IMR-90 (cell line): ENCODE measurements around the gene SDHAF3. TPM values are rescaled to one million over a fixed set of nuclear protein-coding genes. Genes with fewer than 3 reads are reported as not detected.

ENCODE experiments used
- ATAC-seq: fragments of 200-7000 bp; cut with Tn5 transposase; 2 replicates; pipeline ENCODE4 v1.9.1; 2020; ENCODE audit warnings: low read depth, mild to moderate bottlenecking, moderate library complexity
- BruUV-seq: library from RNA; stranded (reverse); fragments of 400-500 nt; replicated peaks from 2 replicates; lab custom pipeline; 2021; lab: Mats Ljungman, UMichigan
- CTCF ChIA-PET: fragments of 300-600 bp; formaldehyde crosslinking; extraction: SDS; loops from one replicate; lab custom pipeline; 2021; ENCODE audit warnings: antibody characterized with exemption; lab: Yijun Ruan, JAX
- POLR2A ChIA-PET: fragments of 300-600 bp; sonication (Branson Sonifier 250); formaldehyde crosslinking; loops from one replicate; lab custom pipeline; 2022; ENCODE audit warnings: antibody characterized with exemption; ENCODE audit not compliant: unreplicated experiment; lab: Charles Lee
- DNase-seq: peaks from one replicate; pipeline ENCODE4 v3.0.0; 2013
- H2AFZ ChIP-seq: replicated peaks from 2 replicates; pipeline ENCODE3; 2013; ENCODE audit warnings: low read length, mild to moderate bottlenecking; ENCODE audit not compliant: poor library complexity
- H2AK5ac ChIP-seq: 2 replicates; pipeline ENCODE4 v1.6.1; 2013; ENCODE audit warnings: low read depth, low read length, inconsistent platforms
- H2AK9ac ChIP-seq: replicated peaks from 2 replicates; pipeline ENCODE3; 2013; ENCODE audit warnings: mild to moderate bottlenecking, low read depth, low read length, moderate library complexity; ENCODE audit not compliant: poor library complexity
- H2BK120ac ChIP-seq: 2 replicates; pipeline ENCODE4 v1.6.1; 2013; ENCODE audit warnings: low read depth, low read length, inconsistent platforms
- H2BK15ac ChIP-seq: 3 replicates; pipeline ENCODE4 v1.6.1; 2013; ENCODE audit warnings: low read depth, low read length, inconsistent platforms
- H2BK20ac ChIP-seq: 2 replicates; pipeline ENCODE4 v1.6.1; 2013; ENCODE audit warnings: low read depth, mild to moderate bottlenecking, inconsistent platforms, low read length, moderate library complexity
- H2BK5ac ChIP-seq: 2 replicates; pipeline ENCODE4 v1.6.1; 2013; ENCODE audit warnings: mild to moderate bottlenecking, low read depth, low read length, inconsistent platforms; ENCODE audit not compliant: poor library complexity, severe bottlenecking
- H3K14ac ChIP-seq: replicated peaks from 2 replicates; pipeline ENCODE4 v1.6.1; 2013; ENCODE audit warnings: low read depth, low read length, inconsistent platforms
- H3K18ac ChIP-seq: 2 replicates; pipeline ENCODE4 v1.6.1; 2013; ENCODE audit warnings: low read depth, low read length, control low read depth
- H3K23ac ChIP-seq: 2 replicates; pipeline ENCODE4 v1.6.1; 2013; ENCODE audit warnings: low read depth, low read length, inconsistent platforms
- H3K27ac ChIP-seq: 2 replicates; pipeline ENCODE4 v1.5.1; 2013; ENCODE audit warnings: mild to moderate bottlenecking, control low read depth, low read length; ENCODE audit not compliant: insufficient read depth
- H3K27me3 ChIP-seq: 2 replicates; pipeline ENCODE4 v1.6.1; 2013; ENCODE audit warnings: low read length; ENCODE audit not compliant: control insufficient read depth, insufficient read depth
- H3K36me3 ChIP-seq: 2 replicates; pipeline ENCODE4 v1.6.1; 2013; ENCODE audit warnings: low read length, mixed read lengths; ENCODE audit not compliant: control insufficient read depth, insufficient read depth
- H3K4ac ChIP-seq: 2 replicates; pipeline ENCODE4 v1.6.1; 2013; ENCODE audit warnings: low read depth, low read length, inconsistent platforms
- H3K4me1 ChIP-seq: 2 replicates; pipeline ENCODE4 v1.6.1; 2013; ENCODE audit warnings: low read length, mixed read lengths; ENCODE audit not compliant: control insufficient read depth, insufficient read depth
- H3K4me2 ChIP-seq: 2 replicates; pipeline ENCODE4 v1.6.1; 2013; ENCODE audit warnings: low read depth, mild to moderate bottlenecking, control low read depth, low read length, moderate library complexity
- H3K4me3 ChIP-seq: 2 replicates; pipeline ENCODE4 v1.5.1; 2013; ENCODE audit warnings: low read depth, mild to moderate bottlenecking, control low read depth, low read length, moderate library complexity; ENCODE audit not compliant: insufficient read depth
- H3K56ac ChIP-seq: 2 replicates; pipeline ENCODE4 v1.6.1; 2013; ENCODE audit warnings: low read length, inconsistent platforms; ENCODE audit not compliant: insufficient read depth; ENCODE audit errors: extremely low read depth
- H3K79me1 ChIP-seq, 2 experiments: 2 replicates each; pipeline ENCODE4 v1.6.1; 2013; ENCODE audit warnings: low read length in 2 of 2, inconsistent platforms in 1 of 2, low read depth in 1 of 2
- H3K9ac ChIP-seq: 2 replicates; pipeline ENCODE4 v1.6.1; 2013; ENCODE audit warnings: low read depth, low read length, control low read depth
- H3K9me1 ChIP-seq: 2 replicates; pipeline ENCODE4 v1.6.1; 2013; ENCODE audit warnings: low read length, inconsistent platforms; ENCODE audit not compliant: insufficient read depth
- H3K9me3 ChIP-seq: 2 replicates; pipeline ENCODE4 v1.6.1; 2013; ENCODE audit warnings: low read length; ENCODE audit not compliant: control insufficient read depth, insufficient read depth
- H4K20me1 ChIP-seq: 2 replicates; pipeline ENCODE4 v1.6.1; 2013; ENCODE audit warnings: low read length, inconsistent platforms; ENCODE audit not compliant: insufficient read depth
- H4K5ac ChIP-seq: 2 replicates; pipeline ENCODE4 v1.6.1; 2013; ENCODE audit warnings: mild to moderate bottlenecking, low read depth, low read length, control low read depth
- H4K8ac ChIP-seq, 2 experiments: 2 replicates each; pipeline ENCODE4 v1.6.1; 2013; ENCODE audit warnings: low read depth in 2 of 2, low read length in 2 of 2, control low read depth in 1 of 2, inconsistent platforms in 1 of 2
- H4K91ac ChIP-seq: 2 replicates; pipeline ENCODE4 v1.6.1; 2013; ENCODE audit warnings: low read depth, low read length, inconsistent platforms; ENCODE audit not compliant: insufficient read depth
- BHLHE40 ChIP-seq: fragments of 150-350 bp; IDR thresholded peaks from 2 replicates; pipeline ENCODE4 v1.6.1; 2016; ENCODE audit warnings: mild to moderate bottlenecking, low read depth, low read length
- CHD1 ChIP-seq: IDR thresholded peaks from 2 replicates; pipeline ENCODE4 v1.6.1; 2012; ENCODE audit warnings: low read depth, low read length, improper control_type of control experiment
- ELK1 ChIP-seq: fragments of 150-350 bp; IDR thresholded peaks from 2 replicates; pipeline ENCODE4 v1.6.1; 2016; ENCODE audit warnings: low read depth, mild to moderate bottlenecking, low read length, moderate library complexity, borderline replicate concordance
- FOS ChIP-seq: fragments of 150-350 bp; IDR thresholded peaks from 2 replicates; pipeline ENCODE4 v1.6.1; 2016; ENCODE audit warnings: low read depth, low read length
- MAFK ChIP-seq: IDR thresholded peaks from 2 replicates; pipeline ENCODE4 v1.6.1; 2012; ENCODE audit warnings: low read depth, low read length, improper control_type of control experiment
- MAZ ChIP-seq: IDR thresholded peaks from 2 replicates; pipeline ENCODE4 v1.6.1; 2012; ENCODE audit warnings: low read depth, mild to moderate bottlenecking, low read length, improper control_type of control experiment, moderate library complexity, borderline replicate concordance
- NFE2L2 ChIP-seq: fragments of 150-350 bp; IDR thresholded peaks from 2 replicates; pipeline ENCODE4 v1.6.1; 2016; ENCODE audit warnings: low read depth, mild to moderate bottlenecking, low read length
- POLR2A ChIP-seq: IDR thresholded peaks from 2 replicates; pipeline ENCODE4 v1.6.1; 2012; ENCODE audit warnings: mild to moderate bottlenecking, low read depth, low read length
- RAD21 ChIP-seq: IDR thresholded peaks from 2 replicates; pipeline ENCODE4 v1.6.1; 2012; ENCODE audit warnings: low read length, improper control_type of control experiment
- RCOR1 ChIP-seq: IDR thresholded peaks from 2 replicates; pipeline ENCODE4 v1.6.1; 2012; ENCODE audit warnings: mild to moderate bottlenecking, low read length, improper control_type of control experiment; ENCODE audit not compliant: insufficient replicate concordance
- SMC3 ChIP-seq: fragments of 150-350 bp; IDR thresholded peaks from 2 replicates; pipeline ENCODE4 v1.6.1; 2016; ENCODE audit warnings: low read depth, mild to moderate bottlenecking, antibody characterized with exemption, low read length, moderate library complexity
- WGBS, 2 experiments: methylation state at CpG; one replicate each; pipeline versions ENCODE4 v1.1.5 to v1.1.7; 2013; ENCODE audit warnings: missing lambda C conversion rate in 2 of 2; ENCODE audit not compliant: insufficient read length in 1 of 2; ENCODE audit errors: extremely low coverage in 2 of 2; 5-methylcytosine and 5-hydroxymethylcytosine counted together
- dilution Hi-C: fragments of 300-500 bp; cut with HindIII; formaldehyde crosslinking; loops from one replicate; pipeline ENCODE4 v1.14.3; 2018; ENCODE audit warnings: low sequenced_read_pairs; ENCODE audit not compliant: unreplicated experiment
- in situ Hi-C: fragments of 300-500 bp; cut with MboI; formaldehyde crosslinking; loops from 3 replicates; pipeline ENCODE4 v1.14.3; 2019; ENCODE audit warnings: low sequenced_read_pairs, inconsistent platforms, mixed read lengths
- intact Hi-C: fragments of 100-400 bp; cut with micrococcal nuclease; formaldehyde crosslinking; loops from 2 replicates; pipeline ENCODE4 v1.10.0; 2022
- polyA plus RNA-seq, 3 experiments: library from polyadenylated mRNA; depleted of rRNA; stranded (reverse); fragments of >200 nt; gene quantifications; 2 replicates each; pipeline ENCODE4 v1.2.3, GENCODE V29; 2012; ENCODE audit warnings: low replicate concordance in 1 of 3
- total RNA-seq: library from RNA; depleted of rRNA; stranded (reverse); fragments of >200 nt; gene quantifications from 2 replicates; pipeline ENCODE4 v1.2.3, GENCODE V29; 2012; rRNA removed

Gene SDHAF3
- total and polyA plus RNA-seq, 2 of the 4 experiments (the other 2 are of a cell fraction): 5.7 to 6.1 TPM

GRCh38 chr7:97226541-97226940 lies 109.0 kb downstream of the SDHAF3 start:
- in situ Hi-C loops: no loop called here
- H4K91ac ChIP-seq: no peak overlapping the region
- H3K18ac ChIP-seq: no peak overlapping the region
- no peaks in the 10 kb centered on the region for H3K9me1 ChIP-seq
- no peak overlapping the region for H2BK15ac ChIP-seq
- peaks cover 8% of the 10 kb centered on the region for H3K9me3 ChIP-seq
- intact Hi-C loops: no loop called here
- H3K4me3 ChIP-seq: no peak overlapping the region
- no peak overlapping the region for H2BK20ac ChIP-seq
- dilution Hi-C loops: no loop called here
- DNase-seq (no peak), ATAC-seq (no peak)
- no CpG with 5 or more reads among the region's 3 CpGs for WGBS, 2 experiments
- no peak overlapping the region for H2AFZ ChIP-seq
- H3K27me3 ChIP-seq: no peaks in the 10 kb centered on the region
- H4K5ac ChIP-seq: no peak overlapping the region
- H3K4ac ChIP-seq: no peak overlapping the region
- H4K8ac ChIP-seq: no peak overlapping the region
- H3K4me1 ChIP-seq: no peaks in the 10 kb centered on the region
- no peak overlapping the region for H2BK5ac ChIP-seq
- H3K14ac ChIP-seq: no peak overlapping the region
- no peak overlapping the region for H3K23ac ChIP-seq
- ChIA-PET CTCF (no interaction called here), POLR2A (no interaction called here)
- H3K9ac ChIP-seq: no peak overlapping the region
- no peaks in the 10 kb centered on the region for H3K79me1 ChIP-seq
- BruUV-seq: no TSS peak
- H3K27ac ChIP-seq: no peak overlapping the region
- H3K4me2 ChIP-seq: no peak overlapping the region
- H2AK5ac ChIP-seq: no peak overlapping the region
- no peaks in the 10 kb centered on the region for H4K20me1 ChIP-seq
- H3K36me3 ChIP-seq: no peaks in the 10 kb centered on the region
- H2BK120ac ChIP-seq: no peak overlapping the region
- TF ChIP-seq FOS (no peak), CHD1 (no peak), SMC3 (no peak), MAFK (no peak), ELK1 (no peak), POLR2A (no peak), BHLHE40 (no peak), NFE2L2 (no peak), MAZ (no peak), RCOR1 (no peak), RAD21 (no peak)
- no peak overlapping the region for H2AK9ac ChIP-seq
- no peak overlapping the region for H3K56ac ChIP-seq

Other genes with a start within 250 kb of the SDHAF3 start
- gene DLX6, start 112.1 kb upstream of the SDHAF3 start, total RNA-seq: not detected in 2 replicates
- gene DLX6, start 112.1 kb upstream of the SDHAF3 start, polyA plus RNA-seq (2012; rRNA removed): not detected in 2 replicates
- not detected in 2 replicates for gene DLX5, start 92.9 kb upstream of the SDHAF3 start, total RNA-seq
- not detected in 2 replicates for gene DLX5, start 92.9 kb upstream of the SDHAF3 start, polyA plus RNA-seq (2012; rRNA removed)